Psoas muscle (tissue), 8 donors: Measurements from ENCODE around the gene WNK4. TPM values are rescaled to one million over a fixed set of nuclear protein-coding genes. Genes with fewer than 3 reads are reported as not detected.

Experiments
- ATAC-seq, 4 donors: fragments of 200-7000 bp; cut with Tn5 transposase; one replicate each; pipeline ENCODE4 v1.9.1; 2020; ENCODE audit warnings: moderate library complexity in 3 of 4, mild to moderate bottlenecking in 2 of 4
- DNase-seq, 2 donors: peaks; one replicate each; pipeline ENCODE4 v3.0.0-alpha.2; 2020
- H3K27ac ChIP-seq: fragments of 200-600 bp; one replicate; pipeline ENCODE4 v1.8.0; 2022
- H3K27me3 ChIP-seq, 3 donors: fragments of 200-600 bp in 1 of 3; one replicate each; pipeline versions ENCODE4 v1.6.1 to v1.8.0; 2013 to 2022; ENCODE audit warnings: low read length in 2 of 3, mild to moderate bottlenecking in 2 of 3, moderate library complexity in 1 of 3; ENCODE audit not compliant: insufficient read depth in 3 of 3
- H3K36me3 ChIP-seq, 2 donors: fragments of 200-600 bp in 1 of 2; one replicate each; pipeline versions ENCODE4 v1.6.1 to v1.8.0; 2013 to 2022; ENCODE audit warnings: low read depth in 1 of 2, mild to moderate bottlenecking in 1 of 2, moderate library complexity in 1 of 2; ENCODE audit not compliant: insufficient read depth in 1 of 2
- H3K4me1 ChIP-seq: fragments of 200-600 bp; one replicate; pipeline ENCODE4 v1.8.0; 2022
- H3K4me3 ChIP-seq: fragments of 200-600 bp; one replicate; pipeline ENCODE4 v1.8.0; 2022; ENCODE audit warnings: mild to moderate bottlenecking
- H3K9me3 ChIP-seq: fragments of 200-600 bp; one replicate; pipeline ENCODE4 v1.8.0; 2022
- WGBS, 3 donors: extraction: QIAGEN DNeasy Blood & Tissue Kit; methylation state at CpG; one replicate each; pipeline versions ENCODE4 v1.1.6 to v1.1.7; 2013; 5-methylcytosine and 5-hydroxymethylcytosine counted together
- intact Hi-C, 2 donors: fragments of 100-400 bp; cut with DNase I; formaldehyde crosslinking; loops; one replicate each; pipeline versions ENCODE4 v1.11.0 to v1.14.2; 2022
- polyA plus RNA-seq, 3 donors: library from polyadenylated mRNA; stranded (reverse); fragments of 200-250 nt; gene quantifications; one replicate each; pipeline ENCODE4 v1.2.3, GENCODE V29; 2013
- total RNA-seq, 4 donors: library from RNA; stranded (reverse); fragmentation: NEBNext Ultra II Directional in 2 of 4; extraction: Animal tissue kit (Norgen Biotek cat#: 25700) in 2 of 4; gene quantifications; one replicate each; pipeline versions ENCODE4 v1.2.1 to v1.2.4, GENCODE V29; 2021 to 2023
- TF ChIP-seq, protein P1 (sequence below): fragments of 200-600 bp; IDR thresholded peaks from one replicate; pipeline ENCODE4 v1.8.0; 2022; ENCODE audit warnings: antibody characterized with exemption
- donor health status: healthy with polysubstance abuse.
- donor health status: DM: no; HTN: no; CAD: no; lungs with moderate emphysema.
- donor health status: Bipolar disorder and iron deficiency.
- donor health status: healthy.
- donor health status: DM: yes; HTN: yes; CAD: no.
- donor health status: DM: no; HTN: no; CAD: no.
- donor health status: DM: no; HTN: no; CAD: no.
- donor health status: DM: yes; HTN: yes; CAD: no.

Gene WNK4
- total and polyA plus RNA-seq, 7 donors: 0.01 to 0.30 (median 0.08) TPM; not detected in 3

DNA sequence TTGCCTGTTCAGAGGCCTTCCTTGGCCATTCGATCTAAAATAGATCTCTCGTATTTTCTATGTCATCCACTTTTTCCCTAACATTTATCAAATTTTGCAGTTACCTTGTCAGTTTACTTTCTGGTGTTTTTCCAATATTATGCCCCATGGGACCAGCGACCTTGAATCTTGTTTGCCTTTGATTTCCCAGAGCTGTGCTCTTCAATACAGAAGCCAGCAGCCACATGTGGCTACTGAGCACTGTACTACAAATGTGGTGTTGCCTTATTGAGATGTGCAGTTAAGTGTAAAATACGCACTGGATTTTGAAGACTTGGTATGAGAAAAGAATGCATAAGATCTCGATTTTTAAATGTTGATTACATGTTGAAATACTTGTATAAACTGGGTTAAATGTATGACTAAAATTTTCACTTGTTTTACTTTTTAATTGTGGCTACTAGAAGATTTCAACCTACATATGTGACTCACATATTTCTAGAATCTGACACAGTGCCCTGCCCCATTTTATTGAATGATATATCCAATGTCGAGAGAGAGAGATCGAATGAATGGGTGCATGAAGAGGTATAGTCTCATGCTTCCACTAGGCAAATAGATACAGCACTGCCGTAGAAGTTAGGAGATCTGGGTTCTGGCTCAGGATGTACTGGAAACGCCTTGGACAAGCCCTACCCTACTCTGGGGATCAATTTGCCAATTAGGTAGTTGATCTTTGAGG is 52.0 kb downstream of the WNK4 start:
- ATAC-seq (peak in 2 of 4 donors; percentile 11 to 32), DNase-seq (no peak)
- no peaks in the 10 kb centered on the region for H3K27me3 ChIP-seq
- peaks cover under 1 to 28% of the 10 kb centered on the region in 2 donors for H3K36me3 ChIP-seq
- H3K9me3 ChIP-seq: no peaks in the 10 kb centered on the region
- 49 to 51% (median 49%) methylated on average over 9 of the region's 9 CpGs for WGBS, 3 donors
- H3K27ac ChIP-seq: peak overlapping the region; percentile 97
- TF ChIP-seq, protein P1, sequence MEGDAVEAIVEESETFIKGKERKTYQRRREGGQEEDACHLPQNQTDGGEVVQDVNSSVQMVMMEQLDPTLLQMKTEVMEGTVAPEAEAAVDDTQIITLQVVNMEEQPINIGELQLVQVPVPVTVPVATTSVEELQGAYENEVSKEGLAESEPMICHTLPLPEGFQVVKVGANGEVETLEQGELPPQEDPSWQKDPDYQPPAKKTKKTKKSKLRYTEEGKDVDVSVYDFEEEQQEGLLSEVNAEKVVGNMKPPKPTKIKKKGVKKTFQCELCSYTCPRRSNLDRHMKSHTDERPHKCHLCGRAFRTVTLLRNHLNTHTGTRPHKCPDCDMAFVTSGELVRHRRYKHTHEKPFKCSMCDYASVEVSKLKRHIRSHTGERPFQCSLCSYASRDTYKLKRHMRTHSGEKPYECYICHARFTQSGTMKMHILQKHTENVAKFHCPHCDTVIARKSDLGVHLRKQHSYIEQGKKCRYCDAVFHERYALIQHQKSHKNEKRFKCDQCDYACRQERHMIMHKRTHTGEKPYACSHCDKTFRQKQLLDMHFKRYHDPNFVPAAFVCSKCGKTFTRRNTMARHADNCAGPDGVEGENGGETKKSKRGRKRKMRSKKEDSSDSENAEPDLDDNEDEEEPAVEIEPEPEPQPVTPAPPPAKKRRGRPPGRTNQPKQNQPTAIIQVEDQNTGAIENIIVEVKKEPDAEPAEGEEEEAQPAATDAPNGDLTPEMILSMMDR: no peak
- peaks cover 22% of the 10 kb centered on the region for H3K4me1 ChIP-seq
- intact Hi-C loops: no loop called here
- peak overlapping the region; percentile 97 for H3K4me3 ChIP-seq

DNA sequence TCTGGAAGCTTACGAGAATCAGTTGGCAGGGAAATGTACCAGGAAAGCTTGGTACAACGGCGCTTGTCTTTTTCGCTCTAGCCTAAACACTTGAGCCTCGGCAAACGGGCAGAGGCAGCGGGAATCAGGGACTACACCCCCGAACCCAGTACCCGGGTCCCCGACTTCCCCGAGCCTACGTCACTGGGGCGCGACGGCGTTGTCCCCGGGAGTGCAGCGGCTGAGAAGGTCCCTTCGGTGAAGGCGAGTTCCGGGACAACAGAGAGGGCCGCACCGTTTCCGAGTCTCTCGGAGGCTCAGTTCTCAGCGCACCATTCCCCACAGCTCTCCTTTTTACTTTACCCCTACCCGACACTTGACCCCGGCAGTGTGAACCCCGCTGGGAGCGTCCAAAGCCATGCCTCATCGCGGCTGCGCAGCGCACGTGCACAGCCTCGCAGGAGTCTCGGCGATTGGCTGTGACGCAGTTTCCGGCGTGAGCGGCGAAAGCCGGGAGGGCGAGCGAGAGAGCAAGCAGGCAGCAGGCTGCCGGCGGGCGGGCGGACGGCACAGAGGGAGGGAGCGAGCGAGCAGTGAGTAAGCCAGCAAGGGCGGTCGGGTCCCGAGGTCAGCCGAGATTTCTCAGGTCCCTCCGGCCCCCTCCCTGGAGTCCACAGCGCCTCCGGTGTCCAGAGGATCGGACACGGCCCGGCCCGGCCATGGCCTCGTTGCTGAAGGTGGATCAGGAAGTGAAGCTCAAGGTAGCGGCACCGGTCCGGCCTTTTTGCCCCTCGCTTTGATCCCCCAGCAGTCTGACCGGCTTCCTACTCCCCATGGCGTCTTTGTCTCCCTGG is 52.7 kb downstream of the WNK4 start, which contains the start of gene PSME3:
TSS of gene PSME3 (plus strand) at position 464 of the 833 bp plus-strand sequence. CDS start at position 699, 235 bp downstream.
- Histone ChIP-seq H3K27ac (peak within 1 kb of the TSS; percentile 97), H3K36me3 (peaks cover 8 to 36% of the 10 kb centered on the region in 2 donors), H3K9me3 (no peaks in the 10 kb centered on the region), H3K4me1 (peaks cover 22% of the 10 kb centered on the region), H3K4me3 (peak within 1 kb of the TSS; percentile 97), H3K27me3 (no peaks in the 10 kb centered on the region)
- peak; percentile 94 to 96 for DNase-seq
- WGBS, 3 donors: 0% methylated on average over 60 to 71 of the region's 71 CpGs
- ATAC-seq: peak; percentile 95 to 98 (median 96)
- TF ChIP-seq, protein P1: no peak
- intact Hi-C loops: no loop called here

DNA sequence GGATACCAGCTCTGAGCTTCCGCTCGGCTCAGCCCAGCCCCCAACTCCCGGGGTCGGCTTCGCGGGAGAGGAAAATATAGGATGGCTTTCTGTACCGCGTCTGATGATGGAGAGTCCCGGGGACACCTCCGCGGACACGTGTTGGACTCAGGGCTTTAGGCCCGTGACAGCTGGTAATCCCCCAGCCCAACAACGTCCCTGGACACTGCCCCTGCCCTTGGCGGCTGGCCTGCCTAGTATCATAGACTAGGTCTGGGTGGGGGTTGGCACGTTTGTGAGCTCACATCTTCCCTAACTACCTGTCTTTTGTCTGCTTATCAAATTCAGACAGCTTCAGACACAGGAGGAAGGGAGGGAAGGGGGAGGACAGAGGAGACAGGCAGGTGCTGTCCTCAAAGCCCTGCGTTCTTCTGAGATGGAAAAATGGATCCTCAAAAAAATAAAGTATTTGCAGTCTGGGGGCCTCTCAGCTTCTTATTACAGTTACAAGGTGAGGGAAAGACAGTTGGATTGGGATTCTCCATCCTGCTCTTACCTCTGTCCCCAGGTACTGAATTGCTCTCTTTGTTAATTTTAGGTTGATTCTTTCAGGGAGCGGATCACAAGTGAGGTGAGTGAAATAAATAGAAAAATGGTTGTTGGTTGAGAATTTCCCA is 53.5 kb downstream of the WNK4 start:
- DNase-seq: no peak
- H3K4me1 ChIP-seq: peaks cover 22% of the 10 kb centered on the region
- intact Hi-C loops: no loop called here
- H3K27me3 ChIP-seq: no peaks in the 10 kb centered on the region
- peaks cover 8 to 43% of the 10 kb centered on the region in 2 donors for H3K36me3 ChIP-seq
- peak overlapping the region; percentile 97 for H3K27ac ChIP-seq
- no peaks in the 10 kb centered on the region for H3K9me3 ChIP-seq
- WGBS, 3 donors: 5 to 6% (median 6%) methylated on average over 18 of the region's 18 CpGs
- H3K4me3 ChIP-seq: peak overlapping the region; percentile 97
- ATAC-seq: peak; percentile 10 to 29 (median 18)
- TF ChIP-seq, protein P1: no peak

DNA sequence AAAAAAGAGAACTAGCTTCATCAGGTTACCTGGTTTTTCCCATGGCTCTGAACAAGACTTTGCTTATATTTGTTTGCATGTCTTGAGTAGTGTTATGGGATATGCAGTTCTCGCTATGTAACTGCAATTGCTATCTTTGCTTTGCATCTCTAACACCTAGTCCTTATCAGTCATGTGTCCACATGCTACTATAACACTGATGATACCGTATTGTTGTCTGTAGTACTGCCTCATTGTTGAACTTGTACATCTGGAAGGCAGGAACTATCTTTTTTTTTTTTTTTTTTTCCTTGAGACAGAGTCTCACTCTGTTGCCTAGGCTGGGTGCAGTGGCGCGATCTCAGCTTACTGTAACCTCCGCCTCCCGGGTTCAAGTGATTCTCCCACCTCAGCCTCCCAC is 55.3 kb downstream of the WNK4 start:
- no peaks in the 10 kb centered on the region for H3K9me3 ChIP-seq
- H3K27me3 ChIP-seq: no peaks in the 10 kb centered on the region
- H3K36me3 ChIP-seq: peaks cover 8 to 62% of the 10 kb centered on the region in 2 donors
- TF ChIP-seq, protein P1: no peak
- H3K27ac ChIP-seq: no peak overlapping the region
- 96 to 98% (median 97%) methylated on average over 6 of the region's 6 CpGs for WGBS, 3 donors
- no peak overlapping the region for H3K4me3 ChIP-seq
- intact Hi-C loops: no loop called here
- no peak for DNase-seq
- no peak for ATAC-seq
- H3K4me1 ChIP-seq: peaks cover 22% of the 10 kb centered on the region
